ENCODE data around the gene CDH10. TPM values are rescaled to one million over a fixed set of nuclear protein-coding genes. Genes with fewer than 3 reads are reported as not detected.

Gene CDH10
- total RNA-seq, 6 experiments from 2014 or later = not detected

GRCh38 chr5:24649531-24649930 is 4.8 kb upstream of the CDH10 start:
- H3K36me3 ChIP-seq = no peaks in the 10 kb centered on the region
- WGBS (ENCODE audit: insufficient coverage, low coverage, low lambda C conversion rate, missing lambda C conversion rate) = 20% methylated on average over 3 of the region's 3 CpGs
- intact Hi-C loops (cut with DNase I) = no loop called here
- no peak for DNase-seq
- no peaks in the 10 kb centered on the region for H3K4me1 ChIP-seq
- ATAC-seq = no peak
- H3K27me3 ChIP-seq = peaks cover 0 to 14% of the 10 kb centered on the region in 2 donors
- H3K4me3 ChIP-seq = no peak overlapping the region
- H3K9me3 ChIP-seq = no peaks in the 10 kb centered on the region
- no peak overlapping the region for H3K27ac ChIP-seq
- TF ChIP-seq POLR2A (IDR thresholded peaks at IDR 0.05) = no peak
- TF ChIP-seq, protein P1, sequence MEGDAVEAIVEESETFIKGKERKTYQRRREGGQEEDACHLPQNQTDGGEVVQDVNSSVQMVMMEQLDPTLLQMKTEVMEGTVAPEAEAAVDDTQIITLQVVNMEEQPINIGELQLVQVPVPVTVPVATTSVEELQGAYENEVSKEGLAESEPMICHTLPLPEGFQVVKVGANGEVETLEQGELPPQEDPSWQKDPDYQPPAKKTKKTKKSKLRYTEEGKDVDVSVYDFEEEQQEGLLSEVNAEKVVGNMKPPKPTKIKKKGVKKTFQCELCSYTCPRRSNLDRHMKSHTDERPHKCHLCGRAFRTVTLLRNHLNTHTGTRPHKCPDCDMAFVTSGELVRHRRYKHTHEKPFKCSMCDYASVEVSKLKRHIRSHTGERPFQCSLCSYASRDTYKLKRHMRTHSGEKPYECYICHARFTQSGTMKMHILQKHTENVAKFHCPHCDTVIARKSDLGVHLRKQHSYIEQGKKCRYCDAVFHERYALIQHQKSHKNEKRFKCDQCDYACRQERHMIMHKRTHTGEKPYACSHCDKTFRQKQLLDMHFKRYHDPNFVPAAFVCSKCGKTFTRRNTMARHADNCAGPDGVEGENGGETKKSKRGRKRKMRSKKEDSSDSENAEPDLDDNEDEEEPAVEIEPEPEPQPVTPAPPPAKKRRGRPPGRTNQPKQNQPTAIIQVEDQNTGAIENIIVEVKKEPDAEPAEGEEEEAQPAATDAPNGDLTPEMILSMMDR (IDR thresholded peaks at IDR 0.05) = no peak

- no peak for TF ChIP-seq POLR2A (IDR thresholded peaks at IDR 0.05)
- TF ChIP-seq, protein P1 (IDR thresholded peaks at IDR 0.05) = no peak
- no peaks in the 10 kb centered on the region for H3K36me3 ChIP-seq
- H3K4me3 ChIP-seq = no peak overlapping the region
- no peaks in the 10 kb centered on the region for H3K4me1 ChIP-seq
- no peak overlapping the region for H3K27ac ChIP-seq
- H3K9me3 ChIP-seq = no peaks in the 10 kb centered on the region
- WGBS (ENCODE audit: insufficient coverage, low coverage, low lambda C conversion rate, missing lambda C conversion rate) = 40% methylated on average over 1 of the region's 1 CpG
- intact Hi-C loops (cut with DNase I) = no loop called here
- DNase-seq = no peak
- ATAC-seq = no peak
- H3K27me3 ChIP-seq = peaks cover 0 to 14% of the 10 kb centered on the region in 2 donors
Measured at GRCh38 chr5:24646915-24647314, 2.1 kb upstream of the CDH10 start.

DNA sequence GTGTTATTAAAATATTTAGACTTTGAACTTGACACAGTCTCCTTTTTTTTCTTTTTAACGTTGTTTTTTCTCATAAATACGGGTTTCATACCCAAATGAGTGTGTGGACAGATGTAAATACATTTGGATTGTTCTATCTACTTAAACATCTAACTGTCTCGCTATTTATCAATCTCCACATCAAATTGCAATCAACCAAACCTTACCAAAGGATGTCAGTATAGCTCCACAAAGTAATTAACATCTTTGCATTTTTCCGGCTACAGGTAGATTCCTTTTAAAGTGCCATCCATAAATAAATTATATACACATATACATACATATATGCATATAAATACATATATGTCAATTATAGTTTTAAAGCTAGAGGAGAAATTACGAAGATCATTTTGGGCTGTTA is 705 bp upstream of the CDH10 start:
- ATAC-seq (no peak), DNase-seq (no peak)
- intact Hi-C loops (cut with DNase I) = no loop called here
- Histone ChIP-seq H3K27me3 (peaks cover 0 to 14% of the 10 kb centered on the region in 2 donors), H3K4me3 (no peak overlapping the region), H3K4me1 (no peaks in the 10 kb centered on the region), H3K36me3 (no peaks in the 10 kb centered on the region), H3K9me3 (no peaks in the 10 kb centered on the region), H3K27ac (no peak overlapping the region)
- TF ChIP-seq, protein P1 (IDR thresholded peaks at IDR 0.05) = no peak
- no peak for TF ChIP-seq POLR2A (IDR thresholded peaks at IDR 0.05)
- 40% methylated on average over 5 of the region's 5 CpGs for WGBS (ENCODE audit: insufficient coverage, low coverage, low lambda C conversion rate, missing lambda C conversion rate)

- no peaks in the 10 kb centered on the region for H3K36me3 ChIP-seq
- DNase-seq (no peak), ATAC-seq (no peak)
- WGBS (ENCODE audit: insufficient coverage, low coverage, low lambda C conversion rate, missing lambda C conversion rate) = 40% methylated on average over 2 of the region's 2 CpGs
- no peak overlapping the region for H3K27ac ChIP-seq
- H3K4me3 ChIP-seq = no peak overlapping the region
- intact Hi-C loops (cut with DNase I) = no loop called here
- TF ChIP-seq, protein P1 (IDR thresholded peaks at IDR 0.05) = no peak
- TF ChIP-seq POLR2A (IDR thresholded peaks at IDR 0.05) = no peak
- H3K9me3 ChIP-seq = no peaks in the 10 kb centered on the region
- peaks cover 0 to 14% of the 10 kb centered on the region in 2 donors for H3K27me3 ChIP-seq
- no peaks in the 10 kb centered on the region for H3K4me1 ChIP-seq
Measured at GRCh38 chr5:24643880-24644279, 898 bp downstream of the CDH10 start.

- no peak for ATAC-seq
- no peak overlapping the region for H3K27ac ChIP-seq
- TF ChIP-seq, protein P1 (IDR thresholded peaks at IDR 0.05) = no peak
- no peak for TF ChIP-seq POLR2A (IDR thresholded peaks at IDR 0.05)
Measured at GRCh38 chr5:24643156-24643555, 1.6 kb downstream of the CDH10 start.

More at GRCh38 chr5:24643156-24643555, 1.6 kb downstream of the CDH10 start:
- Histone ChIP-seq H3K27me3 (peaks cover 0 to 14% of the 10 kb centered on the region in 2 donors), H3K36me3 (no peaks in the 10 kb centered on the region), H3K4me1 (no peaks in the 10 kb centered on the region), H3K4me3 (no peak overlapping the region), H3K9me3 (no peaks in the 10 kb centered on the region)
- DNase-seq = no peak
- intact Hi-C loops (cut with DNase I) = no loop called here
- 41% methylated on average over 5 of the region's 5 CpGs for WGBS (ENCODE audit: insufficient coverage, low coverage, low lambda C conversion rate, missing lambda C conversion rate)
